ENCODE measurements around the gene SLC6A6. TPM values are rescaled to one million over a fixed set of nuclear protein-coding genes. Genes with fewer than 3 reads are reported as not detected.

The SLC6A6 gene
- total RNA-seq, 1 donor from 2014 or later: 46.3 TPM

- H3K4me3 Mint-ChIP-seq (ENCODE audit: unreplicated experiment): no peak overlapping the region
- no peaks in the 10 kb centered on the region for H3K9me3 Mint-ChIP-seq (ENCODE audit: unreplicated experiment)
- no peak overlapping the region for H3K27ac Mint-ChIP-seq (ENCODE audit: unreplicated experiment)
- no peak for TF ChIP-seq CTCF (IDR thresholded peaks at IDR 0.05; ENCODE audit: unreplicated experiment)
- peaks cover 9% of the 10 kb centered on the region for H3K4me1 Mint-ChIP-seq (ENCODE audit: unreplicated experiment)
- H3K36me3 Mint-ChIP-seq (ENCODE audit: low read depth, unreplicated experiment): peaks cover 23% of the 10 kb centered on the region
- peaks cover 6% of the 10 kb centered on the region for H3K27me3 Mint-ChIP-seq (ENCODE audit: unreplicated experiment)
- DNase-seq (ENCODE audit: low spot score): no peak
Observed at GRCh38 chr3:14472471-14473351, 70.3 kb downstream of the SLC6A6 start.

GRCh38 chr3:14473411-14473891 is 71.0 kb downstream of the SLC6A6 start:
- no peak for TF ChIP-seq CTCF (IDR thresholded peaks at IDR 0.05; ENCODE audit: unreplicated experiment)
- no peaks in the 10 kb centered on the region for H3K9me3 Mint-ChIP-seq (ENCODE audit: unreplicated experiment)
- no peak for DNase-seq (ENCODE audit: low spot score)
- no peak overlapping the region for H3K4me3 Mint-ChIP-seq (ENCODE audit: unreplicated experiment)
- H3K4me1 Mint-ChIP-seq (ENCODE audit: unreplicated experiment): peaks cover 9% of the 10 kb centered on the region
- H3K27me3 Mint-ChIP-seq (ENCODE audit: unreplicated experiment): peaks cover 7% of the 10 kb centered on the region
- no peak overlapping the region for H3K27ac Mint-ChIP-seq (ENCODE audit: unreplicated experiment)
- H3K36me3 Mint-ChIP-seq (ENCODE audit: low read depth, unreplicated experiment): peaks cover 31% of the 10 kb centered on the region

- no peak overlapping the region for H3K4me3 Mint-ChIP-seq (ENCODE audit: unreplicated experiment)
- TF ChIP-seq CTCF (IDR thresholded peaks at IDR 0.05; ENCODE audit: unreplicated experiment): no peak
- H3K27me3 Mint-ChIP-seq (ENCODE audit: unreplicated experiment): peaks cover 7% of the 10 kb centered on the region
- H3K27ac Mint-ChIP-seq (ENCODE audit: unreplicated experiment): no peak overlapping the region
- DNase-seq (ENCODE audit: low spot score): no peak
- H3K36me3 Mint-ChIP-seq (ENCODE audit: low read depth, unreplicated experiment): peaks cover 35% of the 10 kb centered on the region
- H3K9me3 Mint-ChIP-seq (ENCODE audit: unreplicated experiment): no peaks in the 10 kb centered on the region
- H3K4me1 Mint-ChIP-seq (ENCODE audit: unreplicated experiment): peaks cover 9% of the 10 kb centered on the region
Observed at GRCh38 chr3:14474363-14475081, 72.1 kb downstream of the SLC6A6 start.

- H3K36me3 Mint-ChIP-seq (ENCODE audit: low read depth, unreplicated experiment): peaks cover 35% of the 10 kb centered on the region
- H3K27ac Mint-ChIP-seq (ENCODE audit: unreplicated experiment): peak overlapping the region; percentile 74
- peaks cover 9% of the 10 kb centered on the region for H3K4me1 Mint-ChIP-seq (ENCODE audit: unreplicated experiment)
- no peak overlapping the region for H3K4me3 Mint-ChIP-seq (ENCODE audit: unreplicated experiment)
- peaks cover 9% of the 10 kb centered on the region for H3K27me3 Mint-ChIP-seq (ENCODE audit: unreplicated experiment)
- DNase-seq (ENCODE audit: low spot score): no peak
- H3K9me3 Mint-ChIP-seq (ENCODE audit: unreplicated experiment): no peaks in the 10 kb centered on the region
- TF ChIP-seq CTCF (IDR thresholded peaks at IDR 0.05; ENCODE audit: unreplicated experiment): no peak
Observed at GRCh38 chr3:14475621-14476020, 73.2 kb downstream of the SLC6A6 start.
